GM12874 (cell line): ENCODE results near the gene PPP2R3A.

Experiments
- CTCF ChIP-seq: IDR thresholded peaks from 2 replicates; pipeline ENCODE4 v1.5.1; 2011; ENCODE audit warnings: low read depth, mild to moderate bottlenecking, control low read depth, low read length, moderate library complexity; ENCODE audit not compliant: insufficient read depth

The PPP2R3A gene

DNA sequence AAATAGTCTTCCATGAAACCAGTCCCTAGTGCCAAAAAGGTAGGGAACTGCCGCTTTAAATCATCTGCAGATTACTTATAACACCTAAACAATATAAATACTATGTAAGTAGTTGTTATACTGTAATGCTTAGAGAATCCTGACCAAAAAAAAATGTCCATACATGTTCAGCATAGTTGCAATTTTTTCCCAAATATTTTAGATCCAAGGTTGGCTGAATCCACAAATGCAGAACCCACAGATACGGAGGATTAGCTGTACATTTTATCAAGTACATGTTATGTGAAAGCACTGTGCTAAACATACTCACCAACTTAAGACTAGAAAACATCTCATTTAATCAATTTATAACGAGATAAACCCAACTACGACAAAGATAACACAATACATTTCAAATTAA is 221.3 kb downstream of the PPP2R3A start:
- TF ChIP-seq CTCF, result no peak

- TF ChIP-seq CTCF, result no peak
These were observed 222.3 kb downstream of the PPP2R3A start for GRCh38 chr3:136187868-136188267.

- no peak for TF ChIP-seq CTCF
These were observed 223.5 kb downstream of the PPP2R3A start for GRCh38 chr3:136189043-136189442.

DNA sequence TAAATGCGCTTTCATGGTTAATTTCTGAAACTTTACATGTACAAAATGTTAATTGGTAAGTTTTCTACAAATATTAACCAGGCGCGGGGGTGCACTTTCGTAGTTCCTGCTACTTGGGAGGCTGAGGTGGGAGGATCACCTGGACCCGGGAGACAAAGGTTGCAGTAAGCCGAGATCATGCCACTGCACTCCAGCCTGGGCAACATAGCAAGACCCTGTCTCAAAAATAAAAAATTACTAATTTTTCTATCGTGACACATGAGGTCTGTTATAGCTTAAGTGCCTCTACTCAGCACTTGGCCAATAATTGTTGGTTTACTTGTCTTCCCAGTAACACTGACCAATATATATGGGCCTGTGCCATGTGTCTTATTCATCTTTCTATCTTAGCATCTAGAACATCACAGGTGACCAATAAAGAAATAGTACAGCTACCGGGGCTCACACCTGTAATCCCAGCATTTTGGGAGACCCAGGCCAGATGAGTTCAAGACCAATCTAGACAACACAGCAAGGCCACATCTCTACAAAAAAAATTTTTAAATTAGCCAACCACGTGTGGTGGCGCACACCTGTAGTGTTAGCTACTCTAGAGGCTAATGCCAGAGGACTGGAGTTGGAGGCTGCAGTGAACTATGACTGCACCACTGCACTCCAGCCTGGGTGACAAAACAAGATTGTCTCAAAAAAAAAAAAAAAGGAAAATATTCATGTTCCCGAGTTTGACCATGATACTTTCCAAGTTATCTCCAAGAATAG is 224.5 kb downstream of the PPP2R3A start:
- TF ChIP-seq CTCF, result no peak

- TF ChIP-seq CTCF, result no peak
These were observed 227.3 kb downstream of the PPP2R3A start for GRCh38 chr3:136192831-136193230.

DNA sequence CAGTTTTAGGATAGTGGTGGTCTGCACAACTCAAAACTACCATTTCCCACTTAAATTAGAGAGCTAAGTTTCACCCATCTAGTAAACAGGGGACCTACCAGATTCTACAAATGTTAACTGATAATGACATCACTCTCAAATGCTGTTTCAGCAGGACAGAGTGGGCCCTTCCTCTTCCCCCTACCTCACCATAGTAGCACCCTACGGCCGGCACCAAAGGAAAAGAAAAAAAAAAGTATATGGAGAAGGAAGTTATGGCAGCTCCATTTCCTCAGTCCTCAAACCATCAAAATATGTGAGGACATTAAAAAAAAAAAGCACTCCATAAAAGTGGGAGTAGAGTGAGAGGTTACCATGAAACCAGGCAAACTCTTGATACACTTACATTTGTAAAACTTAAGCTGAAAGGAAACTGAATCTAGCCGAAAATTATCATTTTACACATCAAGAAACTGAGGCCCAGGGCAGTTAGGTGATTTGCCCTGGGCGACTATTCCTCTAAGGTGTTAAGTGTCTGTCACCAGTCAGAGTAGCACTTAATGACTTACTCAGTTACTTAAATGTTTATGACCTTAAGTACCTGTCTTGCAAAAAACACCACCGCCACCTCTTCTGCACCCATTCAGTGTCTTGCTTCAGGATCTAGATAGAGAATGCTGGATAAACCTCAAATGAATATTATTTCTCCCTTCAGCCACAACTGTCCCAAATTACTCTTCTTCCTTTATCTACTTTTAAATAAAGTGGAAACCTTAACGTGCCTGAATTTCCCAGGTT is 227.9 kb downstream of the PPP2R3A start:
- TF ChIP-seq CTCF, result no peak

DNA sequence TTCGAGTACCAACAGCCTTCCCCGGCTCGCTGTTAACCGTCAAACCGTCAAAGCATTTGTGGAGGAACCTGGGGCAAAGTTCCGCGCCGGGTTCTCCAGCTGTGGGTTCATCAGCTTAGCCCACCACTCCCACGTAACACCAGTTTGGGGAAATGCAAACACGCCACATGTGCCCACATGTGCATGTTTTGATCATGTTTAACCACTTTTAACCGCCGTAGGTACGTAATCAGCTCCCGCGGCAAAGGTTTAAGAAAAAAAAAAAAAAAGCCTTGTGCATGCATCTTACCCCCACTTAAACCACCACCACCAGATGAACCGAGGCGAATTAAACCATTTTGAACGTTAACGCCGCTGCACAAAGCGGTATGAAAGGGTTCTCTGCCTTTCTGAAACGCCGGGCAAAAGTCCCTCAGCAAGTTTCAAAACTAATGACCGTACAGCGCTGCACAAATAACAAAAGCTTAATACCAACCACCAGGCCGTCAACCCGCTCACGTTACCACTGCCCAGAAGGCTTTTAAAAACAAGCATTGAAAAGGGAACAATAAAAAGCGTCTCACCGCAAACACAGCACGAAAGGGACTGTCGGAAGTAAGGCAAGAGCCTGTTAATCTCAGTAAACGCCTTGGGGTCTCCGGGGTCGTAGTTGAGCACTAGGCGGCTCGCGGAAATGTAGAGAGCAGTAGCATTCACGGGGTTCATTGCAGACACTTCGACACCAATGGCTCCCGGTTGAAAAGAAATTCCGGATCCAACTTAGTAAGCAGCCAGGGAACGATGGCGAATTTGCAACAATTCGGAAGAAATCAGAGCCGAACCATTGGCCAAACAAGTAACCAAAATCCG is 229.1 kb downstream of the PPP2R3A start:
- no peak for TF ChIP-seq CTCF
